HT-29 (cell line): ENCODE data around the gene MX2. TPM values are rescaled to one million over a fixed set of nuclear protein-coding genes. Genes with fewer than 3 reads are reported as not detected.

Experiments
- DNase-seq: peaks from one replicate; pipeline ENCODE4 v3.0.0-alpha.2; 2015; ENCODE audit warnings: low spot score
- total RNA-seq: library from RNA; depleted of rRNA; stranded (reverse); fragments of >200 nt; shearing (Covaris generic); gene quantifications from 2 replicates; pipeline ENCODE4 v1.2.3, GENCODE V29; 2014

The MX2 gene
- total RNA-seq, 1 experiment from 2014 or later = 3.4 TPM

GRCh38 chr21:41363370-41364270 lies 1.8 kb downstream of the MX2 start:
- no peak for DNase-seq

- no peak for DNase-seq
Observed at GRCh38 chr21:41364308-41364707, 2.5 kb downstream of the MX2 start.

- no peak for DNase-seq
Observed at GRCh38 chr21:41365377-41366107, 3.7 kb downstream of the MX2 start.

GRCh38 chr21:41366522-41367151 lies 4.8 kb downstream of the MX2 start:
- peak; percentile 73 for DNase-seq

- no peak for DNase-seq
Observed at GRCh38 chr21:41367301-41367944, 5.6 kb downstream of the MX2 start.

GRCh38 chr21:41367945-41368734 lies 6.3 kb downstream of the MX2 start:
- DNase-seq = no peak

GRCh38 chr21:41368735-41369104 lies 6.9 kb downstream of the MX2 start:
- no peak for DNase-seq

GRCh38 chr21:41369105-41369919 lies 7.5 kb downstream of the MX2 start:
- no peak for DNase-seq

- DNase-seq = no peak
Observed at GRCh38 chr21:41369920-41370839, 8.4 kb downstream of the MX2 start.

GRCh38 chr21:41370840-41371684 lies 9.2 kb downstream of the MX2 start:
- DNase-seq = no peak

- DNase-seq = no peak
Observed at GRCh38 chr21:41371685-41372030, 9.8 kb downstream of the MX2 start.

- DNase-seq = no peak
Observed at GRCh38 chr21:41373253-41373652, 11.4 kb downstream of the MX2 start.

GRCh38 chr21:41373763-41374162 lies 11.9 kb downstream of the MX2 start:
- no peak for DNase-seq

GRCh38 chr21:41374177-41374712 lies 12.4 kb downstream of the MX2 start:
- DNase-seq = no peak

- no peak for DNase-seq
Observed at GRCh38 chr21:41374867-41375533, 13.2 kb downstream of the MX2 start.

GRCh38 chr21:41375875-41376274 lies 14.0 kb downstream of the MX2 start:
- DNase-seq = no peak

- DNase-seq = no peak
Observed at GRCh38 chr21:41377715-41378114, 15.9 kb downstream of the MX2 start.
